PC-3 (cell line): ENCODE data around the gene RGMB. TPM values are rescaled to one million over a fixed set of nuclear protein-coding genes. Genes with fewer than 3 reads are reported as not detected.

Experiments
- ATAC-seq: fragments of 200-7000 bp; cut with Tn5 transposase; 2 replicates; pipeline ENCODE4 v1.9.1; 2020; ENCODE audit warnings: mild to moderate bottlenecking, moderate library complexity
- BruUV-seq: library from RNA; stranded (reverse); fragments of 400-500 nt; replicated peaks from 2 replicates; lab custom pipeline; 2021; lab: Mats Ljungman, UMichigan
- CTCF ChIA-PET: fragments of 300-600 bp; sonication (Branson Sonifier 250); formaldehyde crosslinking; loops from one replicate; lab custom pipeline; 2022; ENCODE audit warnings: antibody characterized with exemption; lab: Charles Lee
- POLR2A ChIA-PET: fragments of 300-600 bp; sonication (Branson Sonifier 250); formaldehyde crosslinking; loops from one replicate; lab custom pipeline; 2022; ENCODE audit warnings: antibody characterized with exemption; ENCODE audit not compliant: unreplicated experiment; lab: Charles Lee
- DNase-seq: peaks from one replicate; pipeline ENCODE4 v3.0.0-alpha.2; 2015
- H2AFZ ChIP-seq: fragments of 300-600 bp; sonication (generic); 2 replicates; pipeline ENCODE4 v1.6.0; 2016; ENCODE audit warnings: antibody characterized with exemption, low read length
- H3F3A ChIP-seq: fragments of 300-600 bp; sonication (generic); one replicate; pipeline ENCODE4 v1.6.0; 2017; ENCODE audit warnings: antibody characterized with exemption, low read length, control low read depth, mild to moderate bottlenecking; ENCODE audit not compliant: unreplicated experiment
- H3K27ac ChIP-seq: fragments of 300-600 bp; sonication (generic); 2 replicates; pipeline ENCODE4 v1.5.1; 2016; ENCODE audit warnings: mild to moderate bottlenecking, low read length
- H3K27me3 ChIP-seq: fragments of 300-600 bp; sonication (generic); 2 replicates; pipeline ENCODE4 v1.6.1; 2016; ENCODE audit warnings: low read length, mixed read lengths
- H3K36me3 ChIP-seq: fragments of 300-600 bp; sonication (generic); 2 replicates; pipeline ENCODE4 v1.6.1; 2016; ENCODE audit warnings: low read depth, mixed run types, low read length, mixed read lengths
- H3K4me1 ChIP-seq: fragments of 300-600 bp; sonication (generic); 2 replicates; pipeline ENCODE4 v1.5.1; 2016; ENCODE audit warnings: low read length; ENCODE audit not compliant: insufficient read depth
- H3K4me2 ChIP-seq: fragments of 300-600 bp; sonication (generic); 2 replicates; pipeline ENCODE4 v1.6.0; 2016; ENCODE audit warnings: low read length
- H3K4me3 ChIP-seq: fragments of 300-600 bp; sonication (generic); 2 replicates; pipeline ENCODE4 v1.5.1; 2016; ENCODE audit warnings: mild to moderate bottlenecking, low read length, mixed read lengths
- H3K79me2 ChIP-seq: fragments of 300-600 bp; sonication (generic); 2 replicates; pipeline ENCODE4 v1.6.1; 2017; ENCODE audit warnings: low read length, mixed read lengths
- H3K9ac ChIP-seq: fragments of 300-600 bp; sonication (generic); 2 replicates; pipeline ENCODE4 v1.6.0; 2016; ENCODE audit warnings: mild to moderate bottlenecking, low read length
- H3K9me2 ChIP-seq: fragments of 300-600 bp; sonication (generic); replicated peaks from 2 replicates; pipeline ENCODE4 v1.6.1; 2016; ENCODE audit warnings: mixed run types, low read length, mixed read lengths
- H3K9me3 ChIP-seq: fragments of 300-600 bp; sonication (generic); 2 replicates; pipeline ENCODE4 v1.6.1; 2016; ENCODE audit warnings: low read length, mixed read lengths
- H4K20me1 ChIP-seq: fragments of 300-600 bp; sonication (generic); 2 replicates; pipeline ENCODE4 v1.6.1; 2016; ENCODE audit warnings: low read length, mixed read lengths
- EZH2 ChIP-seq: fragments of 300-600 bp; sonication (generic); IDR thresholded peaks from one replicate; pipeline ENCODE4 v1.6.1; 2017; ENCODE audit warnings: antibody characterized with exemption, mild to moderate bottlenecking, low read length; ENCODE audit not compliant: unreplicated experiment
- EZH2phosphoT487 ChIP-seq: fragments of 300-600 bp; sonication (generic); IDR thresholded peaks from 2 replicates; pipeline ENCODE4 v1.6.1; 2018; ENCODE audit warnings: mild to moderate bottlenecking, antibody characterized with exemption, low read length, borderline replicate concordance
- intact Hi-C: fragments of 100-400 bp; cut with micrococcal nuclease; formaldehyde crosslinking; loops from 2 replicates; pipeline ENCODE4 v1.9.0; 2023
- total RNA-seq: library from RNA; depleted of rRNA; stranded (reverse); fragments of >200 nt; gene quantifications from 2 replicates; pipeline ENCODE4 v1.2.3, GENCODE V29; 2014
- TF ChIP-seq, protein P1 (sequence below): fragments of 300-600 bp; sonication (generic); conservative IDR thresholded peaks from 2 replicates; pipeline ENCODE4 v1.5.1; 2017; ENCODE audit warnings: antibody characterized with exemption, low read depth, mild to moderate bottlenecking, low read length

RGMB gene
- total RNA-seq, 1 experiment from 2014 or later = 31.1 TPM

DNA sequence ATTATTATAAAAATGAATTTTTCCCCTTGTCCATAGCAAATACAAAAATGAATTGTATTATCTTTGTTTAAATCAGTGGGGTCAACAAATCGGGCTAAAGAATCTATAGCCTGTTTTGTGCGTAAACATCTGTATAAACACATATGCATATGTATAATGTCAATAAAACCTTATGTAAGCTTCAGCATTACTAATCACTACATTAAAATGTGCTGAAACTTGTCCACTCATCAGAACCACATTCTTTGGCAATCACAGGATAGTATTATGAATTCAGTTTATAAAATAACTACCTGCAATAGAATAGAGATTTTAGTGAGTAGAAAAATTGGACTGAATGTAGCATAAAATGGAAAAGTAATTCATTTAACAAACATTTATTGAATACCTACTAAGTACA is 30.6 kb downstream of the RGMB start:
- Histone ChIP-seq H3K4me1 (no peaks in the 10 kb centered on the region), H3K36me3 (peaks cover 7% of the 10 kb centered on the region; the same call in 1 of the 2 replicates), H3K4me2 (no peak overlapping the region), H3K4me3 (no peak overlapping the region), H3K9me2 (no peaks in the 10 kb centered on the region), H3K9me3 (peaks cover 26% of the 10 kb centered on the region), H4K20me1 (no peaks in the 10 kb centered on the region), H3K27ac (no peak overlapping the region), H3K27me3 (no peaks in the 10 kb centered on the region), H3K79me2 (no peaks in the 10 kb centered on the region), H2AFZ (no peak overlapping the region), H3K9ac (no peak overlapping the region), H3F3A (no peaks in the 10 kb centered on the region)
- DNase-seq (peak; percentile 37), ATAC-seq (peak; percentile 64)
- ChIA-PET POLR2A (no interaction called here), CTCF (interaction anchor here (0.6 kb wide), 1 partner anchor 15 kb away, joined by 7 read pairs; no protein-coding TSS in a partner anchor)
- TF ChIP-seq EZH2phosphoT487 = no peak
- BruUV-seq = no TSS peak
- intact Hi-C loops = no loop called here

DNA sequence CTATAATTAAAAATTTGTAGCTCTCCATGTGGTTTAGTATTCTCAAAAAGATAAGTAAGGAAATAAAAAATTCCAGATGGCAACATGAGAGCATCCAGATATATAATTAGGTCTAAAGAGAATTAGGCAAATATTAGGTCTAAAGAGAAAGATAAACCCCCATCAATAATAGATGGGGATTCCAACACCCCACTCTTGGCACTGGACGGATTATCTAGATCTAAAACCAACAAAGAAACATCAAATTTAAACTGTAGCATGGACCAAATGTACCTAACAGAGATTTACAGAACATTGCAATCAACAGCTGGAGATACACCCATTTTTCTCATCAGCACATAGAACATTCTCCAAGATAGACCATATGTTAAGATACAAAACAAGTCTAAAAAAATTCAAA is 31.6 kb downstream of the RGMB start:
- TF ChIP-seq EZH2phosphoT487 (no peak), EZH2 (no peak)
- TF ChIP-seq, protein P1, sequence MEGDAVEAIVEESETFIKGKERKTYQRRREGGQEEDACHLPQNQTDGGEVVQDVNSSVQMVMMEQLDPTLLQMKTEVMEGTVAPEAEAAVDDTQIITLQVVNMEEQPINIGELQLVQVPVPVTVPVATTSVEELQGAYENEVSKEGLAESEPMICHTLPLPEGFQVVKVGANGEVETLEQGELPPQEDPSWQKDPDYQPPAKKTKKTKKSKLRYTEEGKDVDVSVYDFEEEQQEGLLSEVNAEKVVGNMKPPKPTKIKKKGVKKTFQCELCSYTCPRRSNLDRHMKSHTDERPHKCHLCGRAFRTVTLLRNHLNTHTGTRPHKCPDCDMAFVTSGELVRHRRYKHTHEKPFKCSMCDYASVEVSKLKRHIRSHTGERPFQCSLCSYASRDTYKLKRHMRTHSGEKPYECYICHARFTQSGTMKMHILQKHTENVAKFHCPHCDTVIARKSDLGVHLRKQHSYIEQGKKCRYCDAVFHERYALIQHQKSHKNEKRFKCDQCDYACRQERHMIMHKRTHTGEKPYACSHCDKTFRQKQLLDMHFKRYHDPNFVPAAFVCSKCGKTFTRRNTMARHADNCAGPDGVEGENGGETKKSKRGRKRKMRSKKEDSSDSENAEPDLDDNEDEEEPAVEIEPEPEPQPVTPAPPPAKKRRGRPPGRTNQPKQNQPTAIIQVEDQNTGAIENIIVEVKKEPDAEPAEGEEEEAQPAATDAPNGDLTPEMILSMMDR = no peak
- no peak overlapping the region for H3K4me2 ChIP-seq
- CTCF ChIA-PET = no interaction called here

DNA sequence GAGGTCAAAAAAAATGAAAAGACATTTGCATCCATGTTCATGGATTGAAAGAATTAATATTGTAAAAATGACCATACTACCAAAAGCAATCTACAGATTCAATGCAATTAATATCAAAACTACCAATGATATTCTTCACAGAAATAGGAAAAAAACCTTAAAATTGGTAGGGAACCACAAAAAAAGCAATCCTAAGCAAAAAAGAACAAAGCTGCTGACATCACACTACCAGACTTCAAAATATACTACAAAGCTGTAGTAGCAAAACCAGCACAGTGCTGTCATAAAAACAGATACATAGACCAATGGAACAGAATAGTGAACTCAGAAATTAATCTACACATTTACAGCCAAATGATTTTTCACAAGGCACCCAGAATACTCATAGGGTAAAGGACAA is 34.3 kb downstream of the RGMB start:
- Histone ChIP-seq H3K4me2 (no peak overlapping the region), H3K27ac (no peak overlapping the region), H2AFZ (no peak overlapping the region), H3K9me2 (no peaks in the 10 kb centered on the region), H3K9me3 (peaks cover 26% of the 10 kb centered on the region), H3K9ac (no peak overlapping the region), H3K36me3 (peaks cover 7% of the 10 kb centered on the region; the same call in 1 of the 2 replicates), H4K20me1 (no peaks in the 10 kb centered on the region), H3K4me3 (no peak overlapping the region), H3K27me3 (no peaks in the 10 kb centered on the region), H3F3A (no peaks in the 10 kb centered on the region), H3K4me1 (no peaks in the 10 kb centered on the region), H3K79me2 (no peaks in the 10 kb centered on the region)
- TF ChIP-seq, protein P1 = no peak
- no peak for TF ChIP-seq EZH2phosphoT487
- ChIA-PET CTCF (no interaction called here), POLR2A (no interaction called here)
- ATAC-seq (no peak), DNase-seq (no peak)
- intact Hi-C loops = no loop called here
- BruUV-seq = no TSS peak

More for the DNA sequence above, 31.6 kb downstream of the RGMB start:
- peaks cover 26% of the 10 kb centered on the region for H3K9me3 ChIP-seq
- H4K20me1 ChIP-seq = no peaks in the 10 kb centered on the region
- no peak overlapping the region for H3K9ac ChIP-seq
- peaks cover 7% of the 10 kb centered on the region; the same call in 1 of the 2 replicates for H3K36me3 ChIP-seq
- no peak overlapping the region for H3K27ac ChIP-seq
- no TSS peak for BruUV-seq
- DNase-seq = no peak
- POLR2A ChIA-PET = no interaction called here
- H2AFZ ChIP-seq = no peak overlapping the region
- H3F3A ChIP-seq = no peaks in the 10 kb centered on the region
- no peak overlapping the region for H3K4me3 ChIP-seq
- H3K79me2 ChIP-seq = no peaks in the 10 kb centered on the region
- intact Hi-C loops = no loop called here
- H3K27me3 ChIP-seq = no peaks in the 10 kb centered on the region
- H3K4me1 ChIP-seq = no peaks in the 10 kb centered on the region
- H3K9me2 ChIP-seq = no peaks in the 10 kb centered on the region
- no peak for ATAC-seq
